Ovary (tissue), 9 donors: ENCODE results near the gene ATXN1. TPM values are rescaled to one million over a fixed set of nuclear protein-coding genes. Genes with fewer than 3 reads are reported as not detected.

ENCODE experiments used
- DNase-seq, 5 donors: peaks; one replicate each; pipeline ENCODE4 v3.0.0-alpha.2; 2019 to 2020
- H3K27ac ChIP-seq, 2 donors: fragments of 200-600 bp; one replicate each; pipeline versions ENCODE4 v1.5.1 to v1.8.0; 2019 to 2022
- H3K27me3 ChIP-seq: fragments of 200-600 bp; one replicate; pipeline ENCODE4 v1.8.0; 2022
- H3K36me3 ChIP-seq: fragments of 200-600 bp; sonication (generic); one replicate; pipeline ENCODE4 v1.5.1; 2019
- H3K4me1 ChIP-seq: one replicate; pipeline ENCODE4 v1.8.1; 2013; ENCODE audit warnings: mild to moderate bottlenecking, moderate library complexity; ENCODE audit not compliant: insufficient read depth
- H3K4me3 ChIP-seq: fragments of 200-600 bp; sonication (generic); one replicate; pipeline ENCODE4 v1.5.1; 2017
- H3K9me3 ChIP-seq, 2 donors: fragments of 200-600 bp in 1 of 2; sonication (generic) in 1 of 2; one replicate each; pipeline versions ENCODE4 v1.5.1 to v1.8.1; 2013 to 2019; ENCODE audit warnings: mild to moderate bottlenecking in 1 of 2, moderate library complexity in 1 of 2
- CTCF ChIP-seq, 3 donors: fragments of 450-650 bp in 2 of 3; fragments of 200-600 bp in 1 of 3; IDR thresholded peaks; one replicate each; pipeline versions ENCODE4 v1.5.1 to v1.8.0; 2016 to 2022; ENCODE audit warnings: antibody characterized with exemption in 3 of 3, mild to moderate bottlenecking in 1 of 3
- EP300 ChIP-seq: sonication (generic); formaldehyde crosslinking; IDR thresholded peaks from one replicate; pipeline ENCODE4 v1.6.1; 2017; ENCODE audit warnings: antibody characterized with exemption
- POLR2A ChIP-seq: fragments of 450-650 bp; IDR thresholded peaks from one replicate; pipeline ENCODE4 v1.6.1; 2017; ENCODE audit warnings: antibody characterized with exemption, mild to moderate bottlenecking, moderate library complexity
- WGBS, 3 donors: extraction: QIAGEN DNeasy Blood & Tissue Kit in 1 of 3; methylation state at CpG; one replicate each; pipeline versions ENCODE4 v1.1.5 to v1.1.7; 2013 to 2017; 5-methylcytosine and 5-hydroxymethylcytosine counted together
- intact Hi-C, 4 donors: fragments of 100-400 bp; cut with DNase I; formaldehyde crosslinking; loops; one replicate each; pipeline versions ENCODE4 v1.11.0 to v1.15.1; 2022 to 2023
- polyA plus RNA-seq, 2 donors: library from polyadenylated mRNA; stranded (reverse); fragments of 200-250 nt in 1 of 2; fragments of 350-450 nt in 1 of 2; fragmentation: Illumina TruSeq in 1 of 2; extraction: RNeasy Lipid Tissue Mini Kit (QIAGEN cat#74804) in 1 of 2; gene quantifications; one replicate each; pipeline ENCODE4 v1.2.3, GENCODE V29; 2013 to 2014
- total RNA-seq, 7 donors: library from RNA; depleted of rRNA in 2 of 7; stranded (reverse); fragments of >200 nt in 2 of 7; fragmentation: NEBNext Ultra II Directional in 3 of 7; extraction: Animal tissue kit (Norgen Biotek cat#: 25700) in 3 of 7; gene quantifications; one replicate each; pipeline versions ENCODE4 v1.1.0 to v1.2.4, GENCODE V29; 2016 to 2023
- donor health status: DM: no; HTN: no; CAD: no; lungs with moderate emphysema.
- donor health status: DM: no; HTN: no; CAD: no.
- donor health status: Bipolar disorder and iron deficiency.
- donor health status: DM: yes; HTN: yes; CAD: no.
- donor health status: DM: no; HTN: no; CAD: no.
- donor health status: DM: yes; HTN: yes; CAD: no.

The ATXN1 gene
- total and polyA plus RNA-seq, 9 donors: 7.3 to 38.2 (median 30.4) TPM

- intact Hi-C loops: no loop called here
- H3K4me3 ChIP-seq: no peak overlapping the region
- TF ChIP-seq POLR2A (no peak), EP300 (no peak), CTCF (IDR thresholded peaks at IDR 0.05) (no peak)
- no peaks in the 10 kb centered on the region for H3K36me3 ChIP-seq
- WGBS, 3 donors: 32 to 69% (median 45%) methylated on average over 9 to 14 of the region's 14 CpGs
- H3K9me3 ChIP-seq: no peaks in the 10 kb centered on the region
- H3K4me1 ChIP-seq: peaks cover 3% of the 10 kb centered on the region
- H3K27me3 ChIP-seq: no peaks in the 10 kb centered on the region
- no peak for DNase-seq
- no peak overlapping the region for H3K27ac ChIP-seq
Measured at GRCh38 chr6:16438718-16439591, 322.3 kb downstream of the ATXN1 start.

GRCh38 chr6:16437984-16438383 is 323.3 kb downstream of the ATXN1 start:
- Histone ChIP-seq H3K27me3 (no peaks in the 10 kb centered on the region), H3K4me1 (peaks cover 4% of the 10 kb centered on the region), H3K9me3 (no peaks in the 10 kb centered on the region), H3K4me3 (no peak overlapping the region), H3K27ac (no peak overlapping the region), H3K36me3 (no peaks in the 10 kb centered on the region)
- 87 to 94% (median 93%) methylated on average over 3 of the region's 3 CpGs for WGBS, 3 donors
- TF ChIP-seq POLR2A: no peak
- no peak for TF ChIP-seq CTCF (IDR thresholded peaks at IDR 0.05)
- no peak for DNase-seq
- intact Hi-C loops: no loop called here

- intact Hi-C loops: no loop called here
- H3K27me3 ChIP-seq: no peaks in the 10 kb centered on the region
- no peaks in the 10 kb centered on the region for H3K9me3 ChIP-seq
- no peak overlapping the region for H3K4me3 ChIP-seq
- H3K27ac ChIP-seq: no peak overlapping the region
- TF ChIP-seq POLR2A (no peak), EP300 (no peak), CTCF (IDR thresholded peaks at IDR 0.05) (no peak)
- DNase-seq: no peak
- WGBS, 3 donors: 83 to 84% (median 84%) methylated on average over 7 of the region's 7 CpGs
- H3K4me1 ChIP-seq: peaks cover 5% of the 10 kb centered on the region
- H3K36me3 ChIP-seq: no peaks in the 10 kb centered on the region
Measured at GRCh38 chr6:16437095-16437494, 324.2 kb downstream of the ATXN1 start.

- intact Hi-C loops: no loop called here
- no peak for DNase-seq
- Histone ChIP-seq H3K4me3 (no peak overlapping the region), H3K27me3 (no peaks in the 10 kb centered on the region), H3K4me1 (peaks cover 6% of the 10 kb centered on the region), H3K27ac (no peak overlapping the region), H3K9me3 (no peaks in the 10 kb centered on the region), H3K36me3 (no peaks in the 10 kb centered on the region)
- 84 to 88% (median 86%) methylated on average over 2 of the region's 2 CpGs for WGBS, 3 donors
- TF ChIP-seq CTCF (IDR thresholded peaks at IDR 0.05) (no peak), EP300 (no peak)
Measured at GRCh38 chr6:16436550-16436949, 324.7 kb downstream of the ATXN1 start.
